GM21367 (cell line): Measurements from ENCODE around the gene IMP3.

Experiments
- ATAC-seq: cut with Tn5 transposase; IDR thresholded peaks from one replicate; pipeline ENCODE4 v1.9.1; 2021; ENCODE audit not compliant: unreplicated experiment

The IMP3 gene

GRCh38 chr15:75625542-75626347, 14.3 kb downstream of the IMP3 start, which contains the start of gene SNUPN:
TSS of gene SNUPN (minus strand) at chr15:75625725. CDS start at chr15:75621051, 4,674 bp downstream.
- ATAC-seq, result peak; percentile 60

DNA sequence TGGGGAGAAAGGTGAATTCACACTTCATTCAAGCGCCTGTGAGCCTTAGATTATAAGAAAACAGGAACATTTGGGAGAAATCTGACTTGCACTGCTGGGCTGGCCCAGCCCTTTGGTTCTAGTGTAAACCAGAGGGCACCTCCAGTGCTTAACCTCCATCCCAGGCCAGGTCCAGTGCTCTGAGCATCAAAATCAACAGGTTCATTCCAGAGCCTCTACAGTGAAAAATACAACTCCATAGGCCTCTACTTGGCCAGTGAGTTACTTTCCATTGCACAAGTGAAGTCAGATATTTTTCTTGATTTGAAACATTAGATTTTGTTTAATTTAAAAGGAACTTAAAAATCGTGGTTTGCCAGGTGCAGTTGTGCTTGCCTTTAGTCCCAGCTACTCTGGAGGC, 17.5 kb downstream of the IMP3 start:
- ATAC-seq, result no peak

- ATAC-seq, result no peak
Observed at GRCh38 chr15:75620841-75621391, 19.1 kb downstream of the IMP3 start.

- no peak for ATAC-seq
Observed at GRCh38 chr15:75620058-75620820, 19.8 kb downstream of the IMP3 start.

DNA sequence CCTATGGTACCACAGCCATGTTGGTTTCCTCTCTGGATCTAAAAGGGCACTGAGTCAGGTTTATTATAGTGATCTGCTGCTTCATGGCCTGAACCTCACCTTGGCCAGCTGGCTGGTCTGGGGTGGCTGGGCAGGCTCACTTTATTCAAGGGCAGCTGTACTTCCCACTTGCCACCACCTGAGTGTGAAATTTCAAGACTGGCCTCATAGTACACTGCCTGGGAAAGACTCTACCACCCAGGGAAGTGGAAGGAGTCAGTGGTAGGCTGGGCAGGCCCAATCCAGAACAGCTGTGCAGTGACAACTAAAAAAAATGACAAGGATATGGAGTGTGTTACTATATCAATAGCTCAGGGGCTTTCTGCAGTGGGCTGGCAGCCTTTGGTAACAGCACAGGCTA, 23.3 kb downstream of the IMP3 start:
- no peak for ATAC-seq

GRCh38 chr15:75606711-75607699, 33.0 kb downstream of the IMP3 start:
- ATAC-seq, result no peak

DNA sequence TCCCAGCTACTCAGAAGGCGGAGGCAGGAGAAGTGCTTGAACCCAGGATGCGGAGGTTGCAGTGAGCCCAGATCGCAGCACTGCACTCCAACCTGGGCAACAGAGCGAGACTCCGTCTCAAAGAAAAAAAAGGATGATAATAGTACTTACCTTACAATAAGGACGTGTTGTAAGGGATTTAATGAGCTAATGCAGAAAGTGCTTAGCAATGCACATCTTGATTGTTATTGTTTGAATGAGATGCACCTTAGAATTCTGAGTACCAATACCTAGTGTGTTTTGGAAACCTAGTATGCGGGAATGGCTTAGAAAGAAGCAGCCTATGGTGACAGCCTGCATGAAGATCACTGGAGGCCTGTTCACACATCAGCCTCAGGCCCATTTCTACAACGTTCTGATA, 34.0 kb downstream of the IMP3 start:
- ATAC-seq, result no peak

GRCh38 chr15:75599401-75599800, 40.6 kb downstream of the IMP3 start:
- no peak for ATAC-seq

DNA sequence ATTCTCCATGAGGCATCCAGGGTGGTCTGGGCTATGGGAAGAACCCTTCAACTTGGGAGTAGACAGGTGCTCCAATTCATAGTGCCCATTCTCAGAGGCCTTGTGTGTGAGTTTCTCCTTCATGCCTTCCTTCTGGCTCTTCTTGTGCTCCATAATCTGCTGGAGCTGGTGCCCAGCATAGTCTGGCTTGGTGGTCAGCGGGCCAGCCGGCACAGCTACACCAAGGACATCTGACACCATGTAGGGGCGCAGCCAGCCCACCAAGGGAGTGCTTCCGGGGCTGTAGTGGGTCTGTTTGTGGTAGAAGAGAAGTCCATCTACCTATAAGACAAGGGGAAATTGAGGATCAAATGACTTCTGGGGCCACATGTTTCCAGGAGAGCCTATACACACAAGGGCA, 41.7 kb downstream of the IMP3 start:
- ATAC-seq, result no peak

GRCh38 chr15:75597667-75598341, 42.2 kb downstream of the IMP3 start:
- no peak for ATAC-seq

DNA sequence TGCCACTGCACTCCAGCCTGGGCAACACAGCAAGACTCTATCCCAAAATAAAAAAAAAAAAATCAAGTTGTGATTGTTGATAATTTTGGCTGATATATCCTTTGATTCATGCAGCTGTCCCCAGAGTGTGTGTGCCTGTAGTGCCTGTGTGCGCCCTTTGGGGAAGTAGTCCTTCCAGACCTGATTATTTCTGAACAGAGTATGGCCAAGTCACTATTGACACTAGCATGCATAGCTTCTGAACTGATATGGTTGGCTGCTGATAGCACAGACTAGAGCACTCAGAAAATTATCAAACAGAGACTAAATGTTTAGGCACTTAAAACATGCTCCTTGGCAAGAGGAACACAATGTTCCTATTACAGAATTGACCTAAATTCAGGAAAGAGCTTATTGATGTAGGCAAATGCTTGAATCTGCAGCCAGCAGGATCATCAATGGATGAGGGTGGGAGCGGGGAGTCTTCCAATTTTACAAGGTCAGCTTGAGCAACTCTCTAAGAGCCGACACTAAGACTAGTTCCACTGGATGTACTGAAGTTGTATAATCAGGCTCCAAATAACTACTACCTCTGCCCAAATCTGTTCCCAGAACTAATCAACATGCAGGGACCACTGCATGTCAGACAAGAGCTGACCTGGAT, 43.2 kb downstream of the IMP3 start:
- no peak for ATAC-seq

- no peak for ATAC-seq
Observed at GRCh38 chr15:75594276-75594675, 45.7 kb downstream of the IMP3 start.

DNA sequence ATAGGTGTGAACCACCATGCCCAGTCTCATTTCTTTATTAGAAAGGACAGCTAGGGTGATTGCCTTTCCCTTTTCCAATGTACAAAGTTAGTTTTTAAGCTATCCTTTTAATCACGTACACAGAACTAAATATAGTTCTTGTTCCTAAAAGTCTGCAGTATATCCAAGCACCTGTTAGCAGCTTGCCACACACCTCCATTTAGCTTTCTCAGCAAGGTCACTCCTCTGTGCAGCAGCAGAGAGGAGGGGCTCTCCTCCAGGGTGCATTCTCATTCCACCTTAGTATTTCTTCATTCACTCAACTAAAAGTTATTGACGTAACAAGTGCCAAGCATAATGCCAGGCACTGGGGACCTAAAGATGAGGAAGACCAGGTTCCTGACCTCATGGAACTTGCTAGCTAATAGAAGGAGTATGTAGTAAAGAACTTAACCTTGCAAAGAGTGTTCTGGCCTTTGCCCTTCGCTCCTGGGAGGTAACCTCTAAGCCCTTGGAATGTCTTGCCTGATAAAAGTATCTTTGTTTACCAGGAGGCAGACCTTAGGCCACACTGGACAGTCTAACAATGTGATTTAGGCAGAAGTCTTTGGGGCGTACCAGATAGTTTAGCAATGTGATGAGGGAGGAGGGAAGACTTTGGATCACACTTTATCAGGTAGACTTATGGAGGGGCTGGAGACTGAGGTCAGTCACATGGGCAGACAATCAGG, 48.2 kb downstream of the IMP3 start:
- no peak for ATAC-seq

GRCh38 chr15:75590239-75590638, 49.8 kb downstream of the IMP3 start:
- no peak for ATAC-seq
